Kidney (tissue), 14 donors: Measurements from ENCODE around the gene TMEM80. TPM values are rescaled to one million over a fixed set of nuclear protein-coding genes. Genes with fewer than 3 reads are reported as not detected.

Experiments used
- DNase-seq, 5 donors: peaks; one replicate each; pipeline ENCODE4 v3.0.0-alpha.2; 2013 to 2020
- FAIRE-seq: peaks from 2 replicates; lab custom pipeline; 2012; peaks lifted over from hg19 to GRCh38; lab: Jason Lieb, UNC
- H3K27ac ChIP-seq, 2 donors: one replicate each; pipeline ENCODE4 v1.7.0; 2013; ENCODE audit warnings: low read depth in 2 of 2, low read length in 2 of 2, inconsistent platforms in 1 of 2
- H3K27me3 ChIP-seq: one replicate; pipeline ENCODE4 v1.7.1; 2013; ENCODE audit warnings: low read length, inconsistent platforms; ENCODE audit not compliant: control insufficient read depth, insufficient read depth
- H3K36me3 ChIP-seq, 3 donors: one replicate each; pipeline versions ENCODE4 v1.7.0 to v1.7.1; 2013; ENCODE audit warnings: low read length in 3 of 3, control low read depth in 1 of 3, inconsistent platforms in 1 of 3; ENCODE audit not compliant: insufficient read depth in 3 of 3, control insufficient read depth in 2 of 3
- H3K4me1 ChIP-seq, 3 donors: one replicate each; pipeline versions ENCODE4 v1.7.0 to v1.7.1; 2013; ENCODE audit warnings: low read length in 3 of 3, inconsistent platforms in 1 of 3, low read depth in 1 of 3; ENCODE audit not compliant: control insufficient read depth in 2 of 3, insufficient read depth in 2 of 3
- H3K4me3 ChIP-seq, 3 donors: one replicate each; pipeline versions ENCODE4 v1.7.0 to v1.8.1; 2013; ENCODE audit warnings: low read length in 3 of 3, control low read depth in 1 of 3, inconsistent platforms in 1 of 3
- H3K9ac ChIP-seq, 3 donors: one replicate each; pipeline versions ENCODE4 v1.7.0 to v1.7.1; 2013; ENCODE audit warnings: low read length in 3 of 3, control low read depth in 1 of 3, inconsistent platforms in 1 of 3
- H3K9me3 ChIP-seq, 3 donors: one replicate each; pipeline versions ENCODE4 v1.7.0 to v1.7.1; 2013; ENCODE audit warnings: low read length in 3 of 3, control low read depth in 1 of 3, inconsistent platforms in 1 of 3; ENCODE audit not compliant: control insufficient read depth in 2 of 3, insufficient read depth in 1 of 3
- intact Hi-C: fragments of 100-400 bp; cut with DNase I; formaldehyde crosslinking; loops from one replicate; pipeline ENCODE4 v1.11.1; 2022
- polyA plus RNA-seq: library from polyadenylated mRNA; stranded (reverse); fragments of 350-450 nt; fragmentation: Illumina TruSeq; extraction: RNeasy Lipid Tissue Mini Kit (QIAGEN cat#74804); gene quantifications from one replicate; pipeline ENCODE4 v1.2.3, GENCODE V29; 2014; ENCODE audit warnings: low read depth, low replicate concordance; ENCODE audit not compliant: insufficient read depth
- total RNA-seq: library from RNA; stranded (reverse); fragmentation: NEBNext Ultra II Directional; extraction: Animal tissue kit (Norgen Biotek cat#: 25700); gene quantifications from one replicate; pipeline ENCODE4 v1.2.1, GENCODE V29; 2021
- TF ChIP-seq, protein P1 (sequence below): IDR thresholded peaks from 3 replicates; pipeline ENCODE4 v1.5.1; 2012; ENCODE audit warnings: mild to moderate bottlenecking, moderate library complexity, borderline replicate concordance; ENCODE audit not compliant: insufficient read depth; ENCODE audit errors: extremely low read depth
- donor health status: control.
- donor health status: control.
- donor health status: control.
- donor health status: control.
- donor health status: control.
- donor health status: DM: yes; HTN: yes; CAD: no.
- donor health status: Normal renal cell carcinoma (clear cell type).

Gene TMEM80
- total and polyA plus RNA-seq, 2 donors from 2014 or later, result 36.2 to 38.6 TPM

GRCh38 chr11:693887-694562 lies 1.6 kb upstream of the TMEM80 start:
- Histone ChIP-seq H3K9me3 (no peaks in the 10 kb centered on the region), H3K36me3 (peaks cover 0 to 2% (median 0%) of the 10 kb centered on the region in 3 donors), H3K27ac (peak overlapping the region in 1 of 2 donors; percentile 47), H3K9ac (peak overlapping the region in 1 of 3 donors; percentile 41), H3K27me3 (no peaks in the 10 kb centered on the region), H3K4me1 (peaks cover 0 to 17% (median 6%) of the 10 kb centered on the region in 3 donors), H3K4me3 (peak overlapping the region in 1 of 3 donors; percentile 35)
- TF ChIP-seq, protein P1, sequence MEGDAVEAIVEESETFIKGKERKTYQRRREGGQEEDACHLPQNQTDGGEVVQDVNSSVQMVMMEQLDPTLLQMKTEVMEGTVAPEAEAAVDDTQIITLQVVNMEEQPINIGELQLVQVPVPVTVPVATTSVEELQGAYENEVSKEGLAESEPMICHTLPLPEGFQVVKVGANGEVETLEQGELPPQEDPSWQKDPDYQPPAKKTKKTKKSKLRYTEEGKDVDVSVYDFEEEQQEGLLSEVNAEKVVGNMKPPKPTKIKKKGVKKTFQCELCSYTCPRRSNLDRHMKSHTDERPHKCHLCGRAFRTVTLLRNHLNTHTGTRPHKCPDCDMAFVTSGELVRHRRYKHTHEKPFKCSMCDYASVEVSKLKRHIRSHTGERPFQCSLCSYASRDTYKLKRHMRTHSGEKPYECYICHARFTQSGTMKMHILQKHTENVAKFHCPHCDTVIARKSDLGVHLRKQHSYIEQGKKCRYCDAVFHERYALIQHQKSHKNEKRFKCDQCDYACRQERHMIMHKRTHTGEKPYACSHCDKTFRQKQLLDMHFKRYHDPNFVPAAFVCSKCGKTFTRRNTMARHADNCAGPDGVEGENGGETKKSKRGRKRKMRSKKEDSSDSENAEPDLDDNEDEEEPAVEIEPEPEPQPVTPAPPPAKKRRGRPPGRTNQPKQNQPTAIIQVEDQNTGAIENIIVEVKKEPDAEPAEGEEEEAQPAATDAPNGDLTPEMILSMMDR, result no peak
- FAIRE-seq, result no peak
- intact Hi-C loops, result no loop called here
- DNase-seq, result peak in 3 of 5 donors; percentile 18 to 91 (median 89)

DNA sequence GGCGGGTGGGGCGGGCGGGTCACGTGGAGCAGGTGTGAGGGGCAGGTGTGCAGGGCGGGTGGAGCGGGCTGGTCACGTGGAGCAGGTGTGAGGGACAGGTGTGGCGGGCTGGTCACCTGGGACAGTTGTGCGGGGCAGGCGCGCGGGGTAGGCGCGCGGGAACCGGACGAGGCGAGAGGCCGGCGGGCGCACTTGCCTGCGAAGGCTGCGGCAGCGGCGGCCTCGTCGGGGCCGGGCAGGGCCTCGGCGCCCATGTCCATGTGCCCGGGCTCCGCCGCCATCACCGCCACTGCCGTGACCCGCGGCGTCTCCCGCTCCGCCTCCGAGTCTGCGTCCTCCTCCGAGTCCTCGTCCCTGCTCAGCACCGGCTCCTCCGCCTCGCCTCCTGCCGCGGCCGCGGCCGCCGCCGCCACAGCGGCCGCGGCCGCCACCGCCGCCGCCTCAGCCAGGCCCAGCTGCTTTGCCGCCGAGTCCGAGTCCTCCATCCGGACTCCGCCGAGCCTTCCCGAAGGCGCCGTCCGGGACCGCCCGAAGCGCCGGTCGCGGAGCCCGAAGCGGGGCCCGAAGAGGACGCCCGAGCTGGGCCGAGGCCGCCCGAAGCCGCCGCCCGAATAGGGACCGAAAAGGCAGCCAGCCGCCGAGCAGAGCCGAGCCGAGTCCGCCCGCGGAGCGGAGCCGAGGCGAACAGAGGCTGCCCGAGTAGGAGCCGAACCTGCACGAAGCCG lies 891 bp upstream of the TMEM80 start, which contains the start of gene DEAF1:
TSS of gene DEAF1 (minus strand) at position 660 of the 725 bp plus-strand sequence. CDS start at position 485, 175 bp downstream.
- intact Hi-C loops, result no loop called here
- Histone ChIP-seq H3K9me3 (no peaks in the 10 kb centered on the region), H3K4me3 (peak within 1 kb of the TSS; percentile 69 to 78 (median 76)), H3K27me3 (no peaks in the 10 kb centered on the region), H3K9ac (peak within 1 kb of the TSS; percentile 51 to 91 (median 81)), H3K36me3 (peaks cover 0 to 2% (median 0%) of the 10 kb centered on the region in 3 donors), H3K27ac (peak within 1 kb of the TSS; percentile 99 to 100), H3K4me1 (peaks cover 0 to 17% (median 6%) of the 10 kb centered on the region in 3 donors)
- no peak for FAIRE-seq
- TF ChIP-seq, protein P1, result no peak
- DNase-seq, result peak; percentile 99 to 100 (median 99)

DNA sequence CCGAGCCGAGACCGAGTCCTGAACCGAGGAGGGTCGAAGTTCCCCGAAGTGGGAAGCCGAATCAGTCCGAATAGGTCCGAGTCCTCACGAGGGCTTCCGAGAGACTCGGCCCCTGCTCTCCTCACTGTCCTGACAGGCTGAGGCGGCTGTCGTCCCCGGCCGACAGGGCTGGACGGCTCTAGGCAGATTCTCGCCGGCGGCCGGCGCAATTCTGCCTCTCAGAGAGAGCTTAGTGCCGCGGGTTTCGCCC lies 403 bp upstream of the TMEM80 start:
- TF ChIP-seq, protein P1, result no peak
- H3K36me3 ChIP-seq, result peaks cover 0 to 2% (median 0%) of the 10 kb centered on the region in 3 donors
- intact Hi-C loops, result no loop called here
- H3K9ac ChIP-seq, result peak overlapping the region; percentile 33 to 91 (median 50)
- no peaks in the 10 kb centered on the region for H3K9me3 ChIP-seq
- no peaks in the 10 kb centered on the region for H3K27me3 ChIP-seq
- peak overlapping the region; percentile 53 to 76 (median 59) for H3K4me3 ChIP-seq
- FAIRE-seq, result no peak
- no peak for DNase-seq
- H3K27ac ChIP-seq, result peak overlapping the region; percentile 99 to 100
- H3K4me1 ChIP-seq, result peaks cover 0 to 17% (median 6%) of the 10 kb centered on the region in 3 donors
